ENCODE data around the gene EVX2.

The EVX2 gene

GRCh38 chr2:176081837-176082524 is 1.8 kb downstream of the EVX2 start:
- no peak for DNase-seq

GRCh38 chr2:176081376-176081836 is 2.4 kb downstream of the EVX2 start:
- DNase-seq: no peak

- DNase-seq: no peak
Measured at GRCh38 chr2:176080540-176081375, 3.0 kb downstream of the EVX2 start.

DNA sequence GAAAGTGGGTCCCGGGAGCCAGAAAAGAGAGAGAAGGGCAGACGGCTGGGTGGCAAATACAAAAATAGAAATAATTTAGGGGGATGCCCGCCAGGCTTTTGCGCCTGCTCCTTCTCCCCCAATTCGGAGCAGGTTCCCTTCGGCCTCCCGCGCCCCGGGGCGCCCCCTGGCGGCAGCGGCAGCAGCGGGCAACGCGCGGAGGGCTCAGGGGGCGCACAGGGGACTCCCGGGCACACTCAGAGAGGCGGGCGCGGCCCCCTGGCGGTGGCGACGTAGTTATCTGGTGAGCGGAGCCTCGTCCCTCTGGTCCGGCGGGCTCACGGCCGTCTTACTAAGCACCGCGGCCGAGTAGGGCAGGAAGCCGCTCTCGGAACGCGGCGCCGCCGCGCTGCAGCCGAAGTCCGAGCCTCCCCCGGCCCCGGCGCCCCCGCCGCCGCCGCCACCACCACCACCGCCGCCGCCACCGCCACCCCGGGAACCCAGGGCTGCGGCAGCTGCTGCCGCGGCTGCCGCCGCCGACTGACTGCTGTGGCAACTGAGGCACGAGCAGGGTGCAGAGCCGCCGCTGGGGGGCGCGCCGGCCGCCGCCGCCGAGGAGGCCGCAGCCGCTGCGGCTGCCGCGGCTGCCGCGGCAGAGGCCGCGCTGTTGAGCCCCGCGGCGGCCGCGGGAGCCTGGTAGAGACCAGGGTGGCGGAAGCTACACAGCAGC is 3.8 kb downstream of the EVX2 start:
- no peak for DNase-seq

DNA sequence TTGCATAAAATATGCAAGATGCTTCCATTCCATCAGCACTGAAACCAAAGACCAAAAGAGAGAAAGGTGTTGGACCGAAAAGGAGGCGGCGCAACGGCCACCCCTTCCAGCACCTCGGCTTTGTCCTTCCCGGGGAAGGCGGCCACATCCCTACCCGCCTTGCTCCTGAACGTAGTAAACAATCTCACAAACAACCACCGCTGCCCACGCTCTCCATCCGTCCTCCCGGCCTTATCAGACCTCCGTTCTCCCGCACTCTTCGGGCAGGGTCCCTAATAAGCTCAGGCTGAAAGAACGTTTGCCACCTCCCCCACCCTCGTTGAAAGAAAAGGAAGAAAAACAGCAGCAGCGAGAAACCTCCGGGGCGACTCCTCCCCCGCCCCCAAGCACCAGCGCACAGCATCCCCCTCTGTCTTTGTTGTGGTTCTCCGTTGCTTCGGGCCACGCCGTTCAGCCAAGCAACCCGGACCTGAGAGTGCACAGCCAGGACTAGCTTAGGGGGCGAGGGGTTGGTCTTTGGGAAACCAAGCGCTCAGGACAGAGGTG is 4.4 kb downstream of the EVX2 start:
- no peak for DNase-seq

DNA sequence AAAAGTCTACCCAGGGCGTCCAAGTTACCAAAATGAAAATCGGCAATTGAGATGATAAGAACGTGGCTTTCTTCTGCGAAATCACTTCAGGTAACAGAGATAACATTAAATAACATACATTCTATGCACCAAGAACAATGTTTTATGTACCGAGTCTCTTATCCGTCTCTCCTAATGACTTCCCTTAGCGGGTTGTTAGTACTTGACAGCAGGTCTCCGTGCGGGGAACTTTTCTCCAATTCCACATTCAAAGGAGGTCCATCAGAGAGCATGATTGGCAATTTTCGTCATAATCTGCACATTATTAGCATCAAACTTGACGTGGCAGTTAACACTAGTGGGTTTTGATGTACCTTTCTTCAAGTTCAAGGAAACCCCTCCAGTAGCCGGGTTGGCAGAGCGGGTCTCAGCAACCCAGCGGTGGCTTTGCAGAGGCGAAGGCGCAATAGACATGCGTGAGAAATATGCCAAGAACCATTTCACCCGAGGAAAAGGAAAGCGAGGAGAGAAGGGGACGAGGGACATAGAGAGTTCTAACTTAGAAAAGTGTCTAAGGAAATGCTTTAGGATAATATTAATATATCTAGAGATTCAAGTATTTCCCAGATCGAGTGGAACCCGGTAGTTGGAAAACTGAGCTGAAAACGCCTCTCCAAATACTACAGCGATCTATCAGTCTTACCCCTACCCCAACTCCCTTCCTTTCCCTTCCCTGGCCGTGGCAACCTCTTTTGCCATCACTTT is 5.0 kb downstream of the EVX2 start:
- DNase-seq: no peak

- DNase-seq: no peak
Measured at GRCh38 chr2:176076796-176077195, 7.0 kb downstream of the EVX2 start.

DNA sequence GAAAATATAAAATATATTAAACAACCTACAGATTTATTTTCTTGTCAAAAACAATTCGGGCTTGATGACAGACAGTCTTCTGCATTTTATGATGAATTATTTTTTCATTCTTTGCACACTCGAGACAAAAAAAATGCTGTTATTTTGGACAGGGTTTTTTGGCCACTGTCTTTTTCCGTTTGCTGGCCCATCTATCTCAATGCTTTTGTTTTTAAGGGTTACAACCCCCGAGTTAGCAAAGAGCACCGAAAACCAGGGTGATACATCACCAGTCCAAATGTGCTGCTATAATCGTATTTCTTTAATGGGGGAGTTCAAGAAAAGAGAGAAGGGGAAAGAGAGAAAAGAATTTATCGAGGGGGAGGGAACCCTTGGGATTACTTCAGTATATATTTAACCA is 7.7 kb downstream of the EVX2 start:
- DNase-seq: no peak

DNA sequence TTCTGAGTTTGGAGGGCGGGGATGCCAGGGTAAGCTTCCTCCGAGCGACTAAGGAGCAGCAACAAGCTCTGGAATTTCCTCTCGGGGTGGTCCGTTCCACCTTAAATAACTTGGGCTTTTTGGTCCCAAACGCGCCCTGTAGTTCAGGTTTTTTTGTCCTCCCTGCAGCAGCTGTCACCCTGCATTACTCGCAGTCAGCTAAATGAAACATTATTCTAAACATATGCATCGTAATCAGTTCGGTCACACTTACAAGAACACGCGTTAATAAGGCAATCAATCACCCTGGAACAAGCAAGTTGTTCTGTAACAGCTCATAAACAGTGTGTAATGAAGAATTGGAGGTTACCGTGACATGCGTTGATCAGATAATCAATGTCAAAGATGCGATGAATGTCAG is 8.3 kb downstream of the EVX2 start:
- DNase-seq: no peak

DNA sequence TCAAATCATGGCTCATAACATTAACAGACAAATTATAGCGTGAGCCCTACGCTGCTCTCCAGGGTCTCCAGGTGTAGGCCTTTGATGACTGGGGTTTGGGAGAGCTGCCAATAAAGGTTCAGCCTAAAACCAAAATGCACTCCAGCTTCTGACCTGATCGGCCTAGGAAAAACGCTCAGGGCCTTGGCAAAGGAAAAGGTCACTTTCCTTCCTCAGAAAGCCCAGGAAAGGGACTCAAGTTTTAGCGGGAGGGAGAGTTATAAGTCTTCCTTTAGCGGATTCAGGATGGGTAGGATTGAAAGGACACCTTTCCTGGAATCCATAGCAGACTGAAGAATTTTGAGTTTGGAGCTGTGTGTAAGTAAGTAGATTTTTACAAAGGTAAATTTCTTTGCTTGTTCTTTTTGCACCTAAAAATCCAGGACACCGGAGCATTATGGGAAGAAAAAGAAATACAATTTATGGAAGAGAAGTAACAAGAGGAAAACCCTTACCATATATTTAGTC is 8.8 kb downstream of the EVX2 start:
- DNase-seq: no peak

- no peak for DNase-seq
Measured at GRCh38 chr2:176072951-176073904, 10.5 kb downstream of the EVX2 start.

- no peak for DNase-seq
Measured at GRCh38 chr2:176072292-176072669, 11.5 kb downstream of the EVX2 start.

DNA sequence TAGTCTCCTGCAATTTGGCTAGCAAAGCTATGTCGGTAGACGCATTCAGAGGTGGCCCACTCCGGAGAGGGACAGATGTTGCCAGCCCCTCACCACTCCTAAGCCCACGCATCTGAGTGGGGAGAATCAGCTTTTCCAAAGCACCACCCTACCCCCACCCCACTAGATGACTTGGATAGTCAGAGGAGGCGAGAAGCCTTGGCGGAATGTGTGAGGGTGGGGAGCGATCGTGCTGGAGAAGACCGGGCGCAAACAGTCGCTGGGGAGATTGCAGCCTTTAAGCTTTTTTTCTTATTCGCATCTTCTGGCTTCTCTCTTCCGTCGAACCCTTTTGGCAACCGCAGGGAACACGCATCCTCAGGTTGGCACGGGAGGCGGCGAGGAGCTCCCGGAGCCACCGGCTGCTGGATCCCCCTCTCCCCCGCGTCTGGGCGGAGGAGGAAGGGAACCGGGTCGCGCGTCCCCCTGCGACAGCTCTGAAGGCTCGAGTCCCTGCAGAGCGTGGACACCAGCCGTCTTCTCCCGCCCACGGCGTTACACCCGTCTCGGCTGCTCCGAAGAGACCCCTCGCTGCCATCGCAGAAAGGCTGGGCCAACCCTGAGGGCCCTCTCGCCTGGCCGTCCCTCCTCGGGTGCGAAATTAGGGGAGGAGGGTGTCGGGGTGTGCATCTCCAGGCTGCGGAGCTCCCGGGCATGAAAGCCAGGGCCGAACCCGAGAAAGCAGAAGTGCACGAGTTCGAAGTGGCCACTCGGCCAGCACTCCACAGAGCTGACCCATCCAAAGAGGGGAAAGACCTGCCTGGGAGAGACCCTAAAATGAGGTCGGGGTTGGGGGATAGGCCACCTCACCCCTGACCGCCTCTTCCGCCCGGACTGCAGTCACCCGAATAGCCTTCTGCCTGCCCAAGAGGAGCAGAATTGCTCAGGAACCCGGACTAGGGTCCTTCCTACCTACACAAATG is 12.2 kb downstream of the EVX2 start:
- DNase-seq: no peak

GRCh38 chr2:176068419-176068832 is 15.3 kb downstream of the EVX2 start:
- no peak for DNase-seq

- DNase-seq: no peak
Measured at GRCh38 chr2:176067589-176068418, 16.0 kb downstream of the EVX2 start.

GRCh38 chr2:176066645-176067588 is 16.8 kb downstream of the EVX2 start:
- DNase-seq: no peak

GRCh38 chr2:176063958-176064357 is 19.8 kb downstream of the EVX2 start:
- no peak for DNase-seq

- no peak for DNase-seq
Measured at GRCh38 chr2:176056406-176056805, 27.4 kb downstream of the EVX2 start.

All from CD4-positive, alpha-beta T cell treated with Interleukin-15 for 1 hour (primary cell).